NOMO-1 treated with dmso at 0.1 percent for 144 hours (cell line): Measurements from ENCODE around the gene TFF3.
A peak's percentile ranks its signal among the peaks of the same experiment; 100 is the strongest.

Experiments used
- DNase-seq: peaks from one replicate; lab custom pipeline; 2025; ENCODE audit not compliant: unreplicated experiment; lab: John Stamatoyannopoulos, UW

The TFF3 gene

GRCh38 chr21:42291751-42292562 lies 23.3 kb downstream of the TFF3 start:
- DNase-seq, result no peak

DNA sequence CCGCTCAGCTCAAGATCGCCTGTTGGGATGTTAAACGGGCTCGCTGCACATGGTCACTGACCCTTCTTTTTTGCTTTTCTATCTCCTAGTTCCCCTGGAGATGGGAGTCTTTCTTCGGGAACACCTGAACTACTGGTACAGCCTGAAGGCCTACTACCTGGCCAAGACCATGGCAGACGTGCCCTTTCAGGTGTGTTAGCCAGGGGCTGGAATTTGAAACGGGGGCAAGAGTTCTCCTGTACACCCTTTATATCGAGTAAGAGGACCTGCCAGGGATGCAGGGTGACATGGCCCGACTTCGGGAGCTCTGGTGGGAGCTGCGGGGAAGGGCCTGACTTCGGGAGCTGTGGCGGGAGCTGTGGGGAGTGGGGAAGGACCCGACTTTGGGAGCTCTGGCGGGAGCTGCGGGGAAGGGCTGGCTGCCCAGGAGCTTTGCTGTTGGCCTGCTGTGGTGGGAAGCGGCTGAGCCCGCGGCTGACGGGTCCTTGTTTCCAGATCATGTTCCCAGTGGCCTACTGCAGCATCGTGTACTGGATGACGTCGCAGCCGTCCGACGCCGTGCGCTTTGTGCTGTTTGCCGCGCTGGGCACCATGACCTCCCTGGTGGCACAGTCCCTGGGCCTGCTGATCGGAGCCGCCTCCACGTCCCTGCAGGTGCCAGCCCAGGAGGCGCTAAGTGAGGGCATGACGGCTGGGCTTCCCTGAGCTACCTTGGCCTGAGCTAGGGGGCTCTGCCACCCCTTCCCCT lies 24.0 kb downstream of the TFF3 start:
- no peak for DNase-seq

DNA sequence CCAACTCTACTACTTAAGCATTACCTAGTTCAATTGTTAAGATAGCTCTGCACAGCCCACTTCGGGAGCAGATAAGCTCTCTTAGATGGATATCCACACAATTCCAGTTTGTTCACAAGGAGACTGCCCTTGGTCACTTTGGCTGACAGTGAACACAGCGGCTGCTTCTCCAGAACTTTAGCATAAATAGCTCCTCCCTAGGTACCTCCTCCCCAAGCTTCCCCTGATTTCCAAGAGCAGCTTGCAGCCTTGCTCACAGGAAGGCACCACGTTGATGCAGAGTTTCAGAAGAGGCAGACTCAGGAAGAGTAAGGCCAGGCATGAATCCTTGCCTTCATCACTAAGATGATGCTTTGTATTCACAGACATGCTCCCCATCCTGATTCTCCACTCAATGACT lies 24.7 kb downstream of the TFF3 start:
- DNase-seq, result no peak

DNA sequence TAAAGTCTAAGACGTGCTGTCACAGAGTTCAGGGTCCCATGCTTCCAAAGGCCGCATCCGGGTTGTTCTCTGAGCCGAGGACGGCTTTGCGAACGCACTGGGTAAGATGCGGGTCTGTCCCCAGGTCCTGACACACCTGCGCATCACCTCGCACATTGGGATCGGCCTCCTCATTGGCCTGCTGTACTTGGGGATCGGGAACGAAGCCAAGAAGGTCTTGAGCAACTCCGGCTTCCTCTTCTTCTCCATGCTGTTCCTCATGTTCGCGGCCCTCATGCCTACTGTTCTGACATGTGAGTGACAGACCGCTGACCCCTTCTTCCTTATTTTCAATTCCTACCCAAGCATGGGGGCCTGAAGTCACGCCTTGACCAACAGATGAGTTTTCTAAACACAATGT lies 25.3 kb downstream of the TFF3 start:
- peak; percentile 6 for DNase-seq

DNA sequence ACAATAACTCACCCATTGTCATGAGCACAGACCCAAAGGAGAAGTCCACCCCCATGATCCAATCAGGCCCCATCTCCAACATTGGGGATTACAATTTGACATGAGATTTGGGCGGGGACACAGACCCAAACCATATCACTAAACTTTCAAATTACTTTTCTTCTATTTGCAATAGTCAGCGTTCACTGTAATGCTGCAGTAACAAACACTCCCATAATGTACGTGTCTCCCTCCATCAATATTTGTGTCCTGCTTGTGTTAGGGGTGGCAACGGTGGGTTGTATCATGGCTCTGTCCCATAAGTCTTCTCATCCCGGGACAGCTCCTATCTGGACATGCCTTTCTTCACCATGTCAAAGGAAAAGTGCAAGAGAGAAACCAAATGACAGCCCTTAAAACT lies 26.2 kb downstream of the TFF3 start:
- no peak for DNase-seq

DNA sequence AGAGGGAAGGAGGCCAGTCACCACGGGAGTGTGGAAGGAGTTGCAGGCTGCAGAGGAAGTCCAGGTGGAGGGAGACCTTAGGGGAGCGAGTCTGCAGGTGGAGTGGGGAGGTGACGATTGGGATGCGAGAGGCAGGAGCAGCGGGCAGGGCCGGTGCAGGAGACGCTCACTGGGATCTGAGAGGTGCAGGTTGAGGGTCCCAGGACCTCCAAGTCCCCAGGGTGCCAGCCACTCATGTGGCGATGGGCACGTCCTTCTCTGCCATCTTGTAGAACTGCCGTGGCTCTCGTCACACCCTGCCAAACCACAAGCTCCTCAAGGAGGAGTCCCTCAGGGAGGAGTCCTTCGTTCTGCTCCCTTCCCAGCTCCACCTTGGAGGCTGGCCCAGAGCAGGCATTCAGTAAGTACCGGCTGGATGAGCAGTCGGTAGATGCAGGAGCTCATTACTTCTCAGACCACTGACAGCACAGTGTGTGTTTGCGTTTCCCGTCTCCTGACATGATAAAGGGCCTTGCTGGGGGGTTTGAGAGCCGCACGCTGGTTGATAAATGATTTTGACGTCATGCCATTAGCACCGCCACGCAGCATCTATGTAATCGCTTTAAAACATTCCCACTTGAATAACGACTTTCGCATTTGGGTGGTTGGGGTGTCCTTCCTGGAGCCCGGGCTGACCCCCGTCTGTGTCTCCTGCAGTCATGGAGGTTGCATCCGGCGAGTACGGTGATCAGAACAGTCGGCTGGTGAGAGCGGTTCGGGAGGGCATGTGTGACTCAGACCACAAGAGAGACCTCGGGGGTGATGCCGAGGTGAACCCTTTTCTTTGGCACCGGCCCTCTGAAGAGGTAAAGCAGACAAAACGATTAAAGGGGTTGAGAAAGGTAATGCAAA lies 27.8 kb downstream of the TFF3 start:
- DNase-seq, result no peak

GRCh38 chr21:42286416-42286815 lies 28.8 kb downstream of the TFF3 start:
- DNase-seq, result no peak

DNA sequence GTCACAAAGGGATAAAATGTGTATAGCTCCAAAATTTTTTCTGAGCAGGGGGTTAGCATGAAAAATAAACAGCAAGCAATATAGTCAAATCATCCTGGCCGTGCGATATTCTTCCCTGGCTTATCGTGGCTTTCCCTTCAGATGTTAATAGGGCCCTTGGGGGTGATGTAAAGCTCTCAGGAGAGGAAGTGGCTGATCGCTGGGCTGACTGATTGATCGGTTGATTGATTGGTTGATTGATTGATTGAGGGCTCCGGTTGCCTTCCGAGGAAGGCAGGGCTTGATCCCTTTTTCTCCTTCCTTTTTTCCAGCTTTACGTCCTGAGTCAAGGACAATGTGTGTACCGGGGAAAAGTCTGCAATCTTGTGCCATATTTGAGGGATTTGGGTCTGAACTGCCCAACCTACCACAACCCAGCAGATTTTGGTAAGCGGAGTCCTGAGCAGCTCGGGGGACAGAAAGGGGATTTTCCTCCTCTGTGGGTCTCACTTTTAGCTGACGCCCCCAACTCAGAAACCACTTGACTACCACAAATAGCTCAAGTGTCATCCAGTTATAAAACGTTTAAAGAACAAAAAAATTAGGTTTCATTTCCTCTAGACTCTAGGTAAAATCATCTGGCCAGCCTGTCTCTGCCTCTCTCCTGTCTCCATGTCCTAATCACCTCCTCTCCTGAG lies 29.5 kb downstream of the TFF3 start:
- no peak for DNase-seq

- DNase-seq, result no peak
These were observed 32.5 kb downstream of the TFF3 start for GRCh38 chr21:42282715-42283114.

GRCh38 chr21:42282021-42282420 lies 33.2 kb downstream of the TFF3 start:
- no peak for DNase-seq

DNA sequence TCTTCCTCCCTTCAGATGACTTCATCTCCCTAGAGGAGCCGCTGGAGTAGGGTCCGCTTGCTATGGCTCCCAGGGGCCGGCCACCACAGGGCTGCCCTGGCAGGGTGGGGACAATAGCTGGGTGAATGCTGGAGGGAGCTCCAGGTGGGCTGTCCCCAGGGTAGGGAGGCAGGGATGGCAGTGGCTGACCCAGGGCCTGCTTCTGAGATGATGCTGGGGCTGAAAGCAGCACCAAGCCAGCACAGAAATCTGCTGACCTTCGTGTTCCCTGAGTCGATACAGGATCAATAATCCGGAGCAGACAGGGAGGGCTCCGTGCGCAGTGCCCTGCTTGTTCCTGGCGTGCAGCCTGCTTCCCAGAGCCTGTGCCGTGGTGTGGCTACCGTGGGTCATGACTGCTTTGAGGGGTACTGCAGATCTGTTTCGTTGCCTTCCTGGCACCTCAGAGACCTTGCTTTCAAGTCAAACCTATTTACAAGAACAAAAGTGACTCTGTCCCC lies 34.0 kb downstream of the TFF3 start:
- no peak for DNase-seq

GRCh38 chr21:42280356-42281180 lies 34.6 kb downstream of the TFF3 start:
- DNase-seq, result no peak

DNA sequence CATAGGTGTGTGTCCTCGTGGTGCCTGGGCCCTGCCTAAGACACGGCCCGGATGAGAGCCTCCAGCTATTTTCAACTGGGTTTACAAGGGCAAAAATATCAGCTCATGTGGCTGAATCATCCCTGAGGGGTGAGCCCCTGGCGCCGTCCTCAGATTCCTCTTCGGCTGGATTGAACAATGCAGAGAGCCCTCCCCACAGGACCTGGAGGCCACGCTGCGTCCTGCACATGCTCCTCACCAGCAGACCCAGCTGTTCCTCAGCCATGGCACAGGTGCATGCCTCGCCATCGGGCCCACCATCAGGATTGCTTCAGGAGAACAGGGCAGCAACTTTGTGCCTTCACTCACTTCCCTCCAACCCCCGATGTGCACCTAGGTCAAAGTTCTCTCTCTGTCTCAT lies 35.3 kb downstream of the TFF3 start:
- DNase-seq, result no peak

- DNase-seq, result no peak
These were observed 35.8 kb downstream of the TFF3 start for GRCh38 chr21:42279341-42279871.

- DNase-seq, result no peak
These were observed 36.6 kb downstream of the TFF3 start for GRCh38 chr21:42278451-42279149.

GRCh38 chr21:42277593-42277992 lies 37.6 kb downstream of the TFF3 start:
- DNase-seq, result no peak

DNA sequence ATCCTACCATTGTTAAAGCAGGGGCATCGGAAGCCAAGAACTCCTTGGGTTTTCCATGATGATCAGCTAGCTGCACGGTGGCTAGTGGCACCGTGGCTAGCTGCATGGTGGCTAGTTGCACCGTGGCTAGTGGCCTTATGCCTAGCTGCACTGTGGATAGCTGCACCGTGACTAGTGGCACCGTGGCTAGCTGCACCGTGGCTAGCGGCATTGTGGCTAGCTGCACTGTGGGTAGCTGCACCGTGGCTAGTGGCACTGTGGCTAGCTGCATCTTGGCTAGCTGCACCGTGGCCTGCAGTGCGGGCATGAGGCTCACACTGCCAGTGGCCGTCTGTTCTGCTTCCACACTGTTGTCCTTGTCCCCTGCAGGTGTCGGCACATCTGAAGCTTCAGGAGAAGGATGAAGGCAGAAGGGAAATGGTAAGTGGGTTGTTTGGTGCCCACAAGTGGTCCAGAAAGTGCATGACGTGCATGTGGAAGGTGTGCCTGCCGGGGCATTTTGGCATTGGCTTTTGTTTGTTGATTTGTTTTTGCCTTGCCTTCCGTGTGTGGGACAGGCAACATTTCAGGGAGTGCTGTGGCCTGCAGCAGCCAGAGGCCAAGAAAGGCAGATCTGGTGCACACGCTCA lies 38.6 kb downstream of the TFF3 start:
- DNase-seq, result no peak

DNA sequence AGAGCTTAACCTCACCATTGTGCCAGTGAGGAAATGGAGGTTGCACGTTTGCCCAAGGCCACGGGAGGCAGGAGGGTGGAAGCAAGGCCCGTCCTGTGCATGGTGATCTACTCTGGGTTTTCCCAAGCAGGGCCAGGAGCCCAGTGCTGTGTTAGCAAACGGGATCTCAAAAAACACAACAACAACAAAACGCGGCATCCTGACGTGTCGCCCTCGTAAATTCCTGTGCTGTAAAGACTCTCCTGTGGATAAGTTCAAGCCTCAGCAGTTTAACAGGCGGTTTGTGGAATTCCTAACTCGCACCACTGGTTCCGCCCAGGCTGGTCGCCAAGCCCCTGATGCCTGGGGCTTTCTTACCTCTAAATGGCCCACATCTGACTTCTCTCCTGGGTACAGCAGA lies 39.1 kb downstream of the TFF3 start:
- DNase-seq, result no peak
